Vagina (tissue), 2 donors: ENCODE results near the gene KIF24. TPM values are rescaled to one million over a fixed set of nuclear protein-coding genes. Genes with fewer than 3 reads are reported as not detected.

Experiments used
- DNase-seq, 2 donors: peaks; one replicate each; pipeline ENCODE4 v3.0.0-alpha.2; 2017; ENCODE audit errors: extremely low spot score in 2 of 2
- H3K27ac ChIP-seq: fragments of 200-600 bp; sonication (generic); one replicate; pipeline ENCODE4 v1.5.1; 2019
- H3K27me3 ChIP-seq: fragments of 200-600 bp; sonication (generic); one replicate; pipeline ENCODE4 v1.5.1; 2019
- H3K36me3 ChIP-seq, 2 donors: fragments of 200-600 bp; sonication (generic); one replicate each; pipeline ENCODE4 v1.5.1; 2017 to 2019
- H3K4me1 ChIP-seq: fragments of 200-600 bp; sonication (generic); one replicate; pipeline ENCODE4 v1.5.1; 2019
- H3K4me3 ChIP-seq, 2 donors: fragments of 200-600 bp; sonication (generic); 1 replicate in 1 of 2; 2 replicates in 1 of 2; pipeline ENCODE4 v1.5.1; 2016 to 2019
- H3K9me3 ChIP-seq: fragments of 200-600 bp; sonication (generic); one replicate; pipeline ENCODE4 v1.5.1; 2019
- POLR2A ChIP-seq, 2 donors: fragments of 450-650 bp; IDR thresholded peaks; one replicate each; pipeline ENCODE4 v1.6.1; 2017; ENCODE audit warnings: antibody characterized with exemption in 2 of 2, mild to moderate bottlenecking in 2 of 2, moderate library complexity in 2 of 2
- POLR2AphosphoS5 ChIP-seq, 2 donors: sonication (generic); formaldehyde crosslinking; IDR thresholded peaks; one replicate each; pipeline ENCODE4 v1.9.0; 2017; ENCODE audit warnings: antibody characterized with exemption in 2 of 2, mild to moderate bottlenecking in 2 of 2, low read depth in 1 of 2; ENCODE audit not compliant: insufficient read depth in 1 of 2
- intact Hi-C: fragments of 100-400 bp; cut with DNase I; formaldehyde crosslinking; loops from one replicate; pipeline ENCODE4 v1.15.1; 2023
- total RNA-seq: library from RNA; depleted of rRNA; stranded (reverse); fragments of >200 nt; gene quantifications from one replicate; pipeline ENCODE4 v1.2.3, GENCODE V29; 2016
- TF ChIP-seq, protein P1 (sequence below), 3 experiments: fragments of 450-650 bp in 2 of 3; fragments of 200-600 bp in 1 of 3; sonication (generic) in 1 of 3; IDR thresholded peaks; one replicate each; pipeline ENCODE4 v1.5.1; 2017 to 2019; ENCODE audit warnings: antibody characterized with exemption in 3 of 3, mild to moderate bottlenecking in 2 of 3, moderate library complexity in 2 of 3

Gene KIF24
- total RNA-seq, 1 donor from 2014 or later = 0.49 TPM

DNA sequence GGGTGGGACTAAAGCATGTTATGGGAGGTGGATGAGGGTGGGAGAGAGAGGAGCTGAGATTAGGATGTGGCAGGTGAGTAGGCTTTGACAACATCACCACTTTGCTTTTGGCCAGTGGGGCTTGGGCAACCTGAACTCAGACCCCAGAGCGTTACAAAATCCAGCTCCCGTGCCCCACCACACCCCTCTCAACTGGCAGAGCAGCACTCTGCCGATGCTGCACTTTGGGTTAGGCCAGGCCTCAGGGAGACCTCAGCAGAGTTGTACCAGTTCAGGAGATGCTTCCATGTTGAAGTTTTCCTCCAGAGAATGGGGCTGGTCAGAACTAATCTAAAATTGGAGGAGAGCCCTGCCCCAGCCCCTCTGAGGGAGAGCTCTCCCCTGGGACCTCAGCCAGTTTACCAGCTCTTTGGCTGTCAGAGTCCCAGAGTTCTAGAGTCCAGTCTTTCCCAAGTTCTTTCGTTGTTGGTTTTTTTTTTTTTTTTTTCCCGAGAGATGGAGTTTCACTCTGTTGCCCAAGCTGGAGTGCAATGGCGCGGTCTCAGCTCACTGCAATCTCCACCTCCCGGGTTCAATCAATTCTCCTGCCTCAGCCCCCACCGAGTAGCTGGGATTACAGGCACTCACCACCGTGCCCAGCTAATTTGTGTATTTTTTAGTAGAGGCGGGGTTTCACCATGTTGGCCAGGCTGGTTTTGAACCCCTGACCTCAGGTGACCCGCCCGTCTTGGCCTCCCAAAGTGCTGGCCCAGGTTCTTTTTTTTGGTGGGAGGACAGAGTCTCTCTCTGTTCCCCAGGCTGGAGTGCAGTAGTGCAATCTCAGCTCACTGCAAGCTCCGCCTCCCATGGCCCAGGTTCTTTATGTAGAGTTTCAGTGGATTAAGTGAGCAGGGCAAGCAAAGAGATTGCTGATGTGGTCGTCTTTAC lies 18.1 kb upstream of the KIF24 start:
- no peak overlapping the region for H3K4me3 ChIP-seq
- H3K4me1 ChIP-seq = no peaks in the 10 kb centered on the region
- no peaks in the 10 kb centered on the region for H3K36me3 ChIP-seq
- H3K27me3 ChIP-seq = no peaks in the 10 kb centered on the region
- H3K9me3 ChIP-seq = no peaks in the 10 kb centered on the region
- DNase-seq = no peak
- TF ChIP-seq POLR2A (IDR thresholded peaks at IDR 0.05) = no peak
- no peak for TF ChIP-seq POLR2AphosphoS5 (IDR thresholded peaks at IDR 0.05; ENCODE audit: insufficient read depth in 1 of 2, low read depth in 1 of 2)
- TF ChIP-seq, protein P1, sequence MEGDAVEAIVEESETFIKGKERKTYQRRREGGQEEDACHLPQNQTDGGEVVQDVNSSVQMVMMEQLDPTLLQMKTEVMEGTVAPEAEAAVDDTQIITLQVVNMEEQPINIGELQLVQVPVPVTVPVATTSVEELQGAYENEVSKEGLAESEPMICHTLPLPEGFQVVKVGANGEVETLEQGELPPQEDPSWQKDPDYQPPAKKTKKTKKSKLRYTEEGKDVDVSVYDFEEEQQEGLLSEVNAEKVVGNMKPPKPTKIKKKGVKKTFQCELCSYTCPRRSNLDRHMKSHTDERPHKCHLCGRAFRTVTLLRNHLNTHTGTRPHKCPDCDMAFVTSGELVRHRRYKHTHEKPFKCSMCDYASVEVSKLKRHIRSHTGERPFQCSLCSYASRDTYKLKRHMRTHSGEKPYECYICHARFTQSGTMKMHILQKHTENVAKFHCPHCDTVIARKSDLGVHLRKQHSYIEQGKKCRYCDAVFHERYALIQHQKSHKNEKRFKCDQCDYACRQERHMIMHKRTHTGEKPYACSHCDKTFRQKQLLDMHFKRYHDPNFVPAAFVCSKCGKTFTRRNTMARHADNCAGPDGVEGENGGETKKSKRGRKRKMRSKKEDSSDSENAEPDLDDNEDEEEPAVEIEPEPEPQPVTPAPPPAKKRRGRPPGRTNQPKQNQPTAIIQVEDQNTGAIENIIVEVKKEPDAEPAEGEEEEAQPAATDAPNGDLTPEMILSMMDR (IDR thresholded peaks at IDR 0.05) = no peak
- H3K27ac ChIP-seq = no peak overlapping the region
- intact Hi-C loops = no loop called here

DNA sequence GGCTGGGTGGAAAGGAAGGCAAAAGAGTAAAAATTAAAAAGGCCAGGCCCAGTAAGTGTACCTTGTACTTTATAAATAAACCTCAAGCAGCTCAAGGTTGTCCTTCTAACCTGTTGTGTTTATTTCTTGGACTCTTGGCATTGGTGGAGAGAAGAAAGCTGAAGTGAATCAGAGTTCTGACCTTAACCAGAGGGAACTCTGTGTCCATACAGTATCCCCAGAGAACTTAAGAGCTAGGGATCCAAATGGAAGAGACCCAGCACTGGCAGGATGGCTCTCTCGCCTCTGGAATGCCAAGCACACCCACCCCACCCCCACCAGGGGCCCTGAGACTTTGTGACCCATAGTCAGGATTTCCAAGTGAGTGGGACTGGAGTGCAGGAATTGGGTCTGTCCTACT lies 14.5 kb upstream of the KIF24 start:
- intact Hi-C loops = no loop called here
- H3K27me3 ChIP-seq = no peaks in the 10 kb centered on the region
- TF ChIP-seq POLR2A (IDR thresholded peaks at IDR 0.05) (no peak), POLR2AphosphoS5 (IDR thresholded peaks at IDR 0.05; ENCODE audit: insufficient read depth in 1 of 2, low read depth in 1 of 2) (no peak)
- TF ChIP-seq, protein P1 (IDR thresholded peaks at IDR 0.05) = no peak
- H3K27ac ChIP-seq = no peak overlapping the region
- H3K4me3 ChIP-seq = no peak overlapping the region
- peaks cover 0 to 28% of the 10 kb centered on the region in 2 donors for H3K36me3 ChIP-seq
- no peaks in the 10 kb centered on the region for H3K4me1 ChIP-seq
- H3K9me3 ChIP-seq = no peaks in the 10 kb centered on the region
- DNase-seq = no peak

DNA sequence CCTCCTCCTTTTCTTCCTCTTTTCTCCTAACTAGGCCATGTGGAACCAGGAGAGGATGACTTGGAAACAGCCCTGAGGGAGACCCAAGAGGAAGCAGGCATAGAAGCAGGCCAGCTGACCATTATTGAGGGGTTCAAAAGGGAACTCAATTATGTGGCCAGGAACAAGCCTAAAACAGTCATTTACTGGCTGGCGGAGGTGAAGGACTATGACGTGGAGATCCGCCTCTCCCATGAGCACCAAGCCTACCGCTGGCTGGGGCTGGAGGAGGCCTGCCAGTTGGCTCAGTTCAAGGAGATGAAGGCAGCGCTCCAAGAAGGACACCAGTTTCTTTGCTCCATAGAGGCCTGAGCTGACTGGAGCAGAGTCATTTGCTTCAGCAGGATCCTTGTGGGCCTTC lies 14.0 kb upstream of the KIF24 start:
- H3K4me1 ChIP-seq = no peaks in the 10 kb centered on the region
- TF ChIP-seq POLR2A (IDR thresholded peaks at IDR 0.05) (no peak), POLR2AphosphoS5 (IDR thresholded peaks at IDR 0.05; ENCODE audit: insufficient read depth in 1 of 2, low read depth in 1 of 2) (no peak)
- TF ChIP-seq, protein P1 (IDR thresholded peaks at IDR 0.05) = no peak
- no peak overlapping the region for H3K27ac ChIP-seq
- no peak for DNase-seq
- H3K4me3 ChIP-seq = no peak overlapping the region
- H3K9me3 ChIP-seq = no peaks in the 10 kb centered on the region
- peaks cover 0 to 29% of the 10 kb centered on the region in 2 donors for H3K36me3 ChIP-seq
- no peaks in the 10 kb centered on the region for H3K27me3 ChIP-seq
- intact Hi-C loops = no loop called here

DNA sequence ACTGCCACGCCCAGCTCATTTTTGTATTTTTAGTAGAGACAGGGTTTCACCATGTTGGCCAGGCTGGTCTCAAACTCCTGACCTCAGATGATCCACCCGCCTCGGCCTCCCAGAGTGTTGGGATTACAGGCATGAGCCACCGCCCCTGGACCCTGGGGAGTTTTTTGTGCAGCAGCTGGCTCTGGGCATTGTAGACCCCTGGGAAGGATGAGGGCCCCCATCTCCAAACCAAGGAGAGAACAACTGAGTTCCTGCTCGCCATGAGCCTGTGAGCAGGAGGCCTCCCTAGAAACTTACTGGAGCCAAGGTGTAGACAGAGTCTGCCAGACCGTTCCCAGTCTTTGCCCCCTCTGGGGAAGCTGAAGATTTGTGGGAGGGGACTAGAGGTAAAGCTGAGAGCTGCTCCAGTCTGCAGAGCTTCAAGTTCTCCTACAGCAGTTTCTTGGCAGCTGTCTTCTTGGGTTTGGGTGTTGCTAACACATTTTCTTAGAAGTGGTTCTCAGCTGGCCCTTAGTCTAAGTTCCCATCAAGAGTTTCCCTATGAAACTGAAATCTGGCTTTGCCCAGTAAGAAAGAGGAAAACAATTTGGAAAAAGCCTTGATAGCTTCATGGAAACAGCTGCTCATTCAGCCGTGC lies 12.7 kb upstream of the KIF24 start:
- DNase-seq = no peak
- Histone ChIP-seq H3K4me3 (no peak overlapping the region), H3K27ac (no peak overlapping the region), H3K36me3 (peaks cover 0 to 29% of the 10 kb centered on the region in 2 donors), H3K4me1 (no peaks in the 10 kb centered on the region), H3K27me3 (no peaks in the 10 kb centered on the region), H3K9me3 (no peaks in the 10 kb centered on the region)
- TF ChIP-seq, protein P1 (IDR thresholded peaks at IDR 0.05) = no peak
- TF ChIP-seq POLR2AphosphoS5 (IDR thresholded peaks at IDR 0.05; ENCODE audit: insufficient read depth in 1 of 2, low read depth in 1 of 2) (no peak), POLR2A (IDR thresholded peaks at IDR 0.05) (no peak)
- intact Hi-C loops = no loop called here
